Stimulated activated naive CD8-positive, alpha-beta T cell treated with anti-CD3 and anti-CD28 coated beads, Interleukin-15, Interleukin-2, amounts not matched to agents 100 ng/mL and 50 ng/mL, for 24 hours (primary cell): ENCODE data around the gene SLC9A3.

Source experiments
- H3K27ac Mint-ChIP-seq: one replicate; pipeline ENCODE4 v1.8.0; 2021; ENCODE audit warnings: mild to moderate bottlenecking, mixed read lengths
- H3K27me3 Mint-ChIP-seq: one replicate; pipeline ENCODE4 v1.8.0; 2021; ENCODE audit warnings: mixed read lengths
- H3K36me3 Mint-ChIP-seq: one replicate; pipeline ENCODE4 v1.8.0; 2021; ENCODE audit warnings: low read depth, mixed read lengths
- H3K4me1 Mint-ChIP-seq: one replicate; pipeline ENCODE4 v1.8.0; 2021; ENCODE audit warnings: low read depth, mixed read lengths
- H3K4me3 Mint-ChIP-seq: one replicate; pipeline ENCODE4 v1.8.0; 2021; ENCODE audit warnings: mild to moderate bottlenecking, mixed read lengths
- H3K9me3 Mint-ChIP-seq: one replicate; pipeline ENCODE4 v1.8.0; 2021; ENCODE audit warnings: mixed read lengths

Gene SLC9A3

DNA sequence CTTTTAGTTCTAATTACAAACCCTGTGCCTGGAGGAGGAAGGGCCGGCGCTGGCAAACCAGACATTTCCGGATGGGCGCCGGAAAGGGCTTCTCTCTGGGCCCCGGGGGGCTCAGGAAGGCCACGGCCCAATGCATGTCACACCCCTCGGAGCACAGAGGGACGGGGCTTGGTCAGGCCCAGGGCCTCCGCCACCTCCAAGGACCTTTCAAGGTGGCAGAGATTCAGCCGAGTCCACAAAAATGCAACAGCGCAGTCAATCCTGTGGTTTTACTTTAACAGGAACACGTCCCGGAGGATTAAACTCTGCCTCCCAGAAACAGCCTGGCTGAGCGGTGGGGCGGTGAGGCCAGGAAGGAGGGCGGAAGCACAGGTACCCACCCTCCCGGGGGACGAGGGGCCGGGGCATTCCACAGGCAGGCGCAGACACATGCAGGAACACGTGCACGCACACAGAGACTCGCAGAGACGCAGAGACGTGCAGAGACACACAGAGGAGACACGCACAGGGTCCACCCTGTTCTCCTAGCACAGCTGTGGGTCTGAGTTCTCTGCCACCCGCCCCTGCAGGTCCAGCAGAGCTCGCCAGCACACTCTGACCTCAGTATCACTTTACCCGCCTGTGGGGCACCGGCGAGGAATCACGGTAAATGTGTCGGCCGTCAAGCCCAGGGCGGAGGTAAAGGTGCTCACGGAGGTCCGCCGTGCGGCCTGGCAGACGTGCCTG lies 23.0 kb downstream of the SLC9A3 start:
- Mint-ChIP-seq H3K4me1 (no peaks in the 10 kb centered on the region), H3K27me3 (peaks cover 15% of the 10 kb centered on the region), H3K9me3 (no peaks in the 10 kb centered on the region), H3K27ac (no peak overlapping the region), H3K36me3 (no peaks in the 10 kb centered on the region), H3K4me3 (no peak overlapping the region)

DNA sequence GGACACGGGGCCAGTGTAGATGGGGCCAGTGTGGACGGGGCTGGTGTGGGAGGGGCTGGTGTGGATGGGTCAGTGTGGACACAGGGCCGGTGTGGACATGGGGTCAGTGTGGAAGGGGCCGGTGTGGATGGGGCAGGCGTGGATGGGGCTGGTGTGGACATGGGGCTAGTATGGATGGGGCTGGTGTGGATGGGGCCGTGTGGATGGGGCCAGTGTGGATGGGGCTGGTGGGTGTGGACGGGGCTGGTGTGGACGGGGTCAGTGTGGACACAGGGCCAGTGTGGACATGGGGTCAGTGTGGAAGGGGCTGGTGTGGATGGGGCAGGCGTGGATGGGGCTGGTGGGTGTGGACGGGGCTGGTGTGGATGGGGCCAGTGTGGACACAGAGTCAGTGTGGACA lies 23.8 kb downstream of the SLC9A3 start:
- H3K4me3 Mint-ChIP-seq = no peak overlapping the region
- H3K36me3 Mint-ChIP-seq = no peaks in the 10 kb centered on the region
- no peaks in the 10 kb centered on the region for H3K4me1 Mint-ChIP-seq
- H3K27ac Mint-ChIP-seq = no peak overlapping the region
- H3K27me3 Mint-ChIP-seq = peaks cover 15% of the 10 kb centered on the region
- no peaks in the 10 kb centered on the region for H3K9me3 Mint-ChIP-seq

DNA sequence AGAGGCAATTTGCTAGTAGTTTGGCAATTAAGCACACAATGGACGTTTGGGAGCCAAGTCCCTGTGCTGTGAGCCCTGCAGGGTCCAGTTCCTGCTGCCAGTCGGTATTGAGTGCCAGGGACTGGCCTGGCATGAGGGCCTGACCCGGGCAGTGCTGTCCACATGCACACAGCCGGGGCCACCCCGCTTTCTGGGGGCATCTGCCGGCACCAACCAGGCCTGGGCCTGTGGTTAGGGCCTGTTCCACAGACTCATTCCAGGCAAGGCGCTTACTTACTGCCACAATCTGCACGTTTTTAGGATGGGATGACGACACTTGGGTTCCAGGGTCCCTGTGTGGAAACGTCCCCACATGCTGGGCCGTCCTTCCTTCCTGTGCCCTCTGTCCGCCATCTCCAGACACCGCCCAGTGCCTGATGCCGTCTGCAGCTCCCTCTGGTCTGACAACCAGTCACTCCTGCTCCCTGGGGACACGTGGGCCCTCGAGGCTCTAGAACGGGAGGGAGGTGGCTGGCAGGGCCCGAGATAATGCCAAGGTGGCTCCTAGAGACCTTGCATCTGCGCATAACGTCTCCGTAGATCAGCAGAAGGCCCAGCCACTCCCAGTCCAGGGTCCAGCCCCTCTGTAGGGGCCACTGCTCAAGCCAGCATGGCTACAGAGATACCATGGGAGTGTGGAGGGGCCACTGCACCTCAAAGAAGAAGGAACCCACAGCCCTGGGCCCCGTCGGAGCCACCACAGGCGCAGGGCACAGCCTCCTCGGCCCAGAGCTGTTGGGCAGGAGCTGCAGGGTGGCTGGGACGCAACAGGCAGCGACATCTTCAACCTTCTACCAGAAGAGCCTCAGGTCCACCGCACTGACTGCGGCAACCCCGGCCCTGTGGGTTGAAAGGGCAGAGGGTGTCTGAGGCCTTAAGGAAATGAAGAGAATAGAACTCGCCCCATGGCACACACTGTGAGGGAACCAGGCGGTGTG lies 24.7 kb downstream of the SLC9A3 start:
- no peak overlapping the region for H3K27ac Mint-ChIP-seq
- H3K9me3 Mint-ChIP-seq = no peaks in the 10 kb centered on the region
- no peaks in the 10 kb centered on the region for H3K36me3 Mint-ChIP-seq
- no peak overlapping the region for H3K4me3 Mint-ChIP-seq
- H3K4me1 Mint-ChIP-seq = no peaks in the 10 kb centered on the region
- peaks cover 15% of the 10 kb centered on the region for H3K27me3 Mint-ChIP-seq

DNA sequence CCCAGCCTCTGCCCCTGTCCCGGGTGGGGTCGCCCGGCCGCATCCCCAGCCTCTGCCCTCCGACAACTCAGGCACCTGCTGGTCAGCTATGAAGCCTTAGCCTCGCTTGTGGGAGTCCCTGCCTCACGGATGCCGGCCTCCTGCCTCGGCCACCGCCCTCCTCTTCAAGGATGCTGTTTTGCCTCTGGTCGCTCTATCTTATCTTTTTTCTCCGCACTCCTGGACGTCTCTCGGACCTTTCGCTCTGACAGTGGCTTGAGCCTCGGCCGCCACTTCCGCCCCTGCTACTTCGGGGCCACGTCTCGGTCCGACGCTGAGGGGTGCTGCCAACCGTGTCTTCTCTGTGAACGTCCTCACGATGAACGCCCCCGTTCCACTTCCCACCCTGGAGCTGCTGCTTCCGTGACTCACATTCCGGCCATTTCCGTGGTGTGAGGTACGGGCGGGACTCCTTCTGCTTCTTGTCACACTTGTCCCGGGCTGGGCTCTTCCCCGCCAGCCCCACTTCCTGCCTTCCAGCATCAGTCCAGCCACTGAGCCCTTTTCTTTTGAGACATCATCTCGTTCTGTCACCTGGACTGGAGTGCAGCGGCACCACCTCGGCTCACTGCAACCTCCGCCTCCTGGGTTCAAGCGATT lies 26.3 kb downstream of the SLC9A3 start:
- Mint-ChIP-seq H3K4me3 (no peak overlapping the region), H3K27me3 (peaks cover 10% of the 10 kb centered on the region), H3K4me1 (no peaks in the 10 kb centered on the region), H3K36me3 (no peaks in the 10 kb centered on the region), H3K27ac (no peak overlapping the region), H3K9me3 (no peaks in the 10 kb centered on the region)

DNA sequence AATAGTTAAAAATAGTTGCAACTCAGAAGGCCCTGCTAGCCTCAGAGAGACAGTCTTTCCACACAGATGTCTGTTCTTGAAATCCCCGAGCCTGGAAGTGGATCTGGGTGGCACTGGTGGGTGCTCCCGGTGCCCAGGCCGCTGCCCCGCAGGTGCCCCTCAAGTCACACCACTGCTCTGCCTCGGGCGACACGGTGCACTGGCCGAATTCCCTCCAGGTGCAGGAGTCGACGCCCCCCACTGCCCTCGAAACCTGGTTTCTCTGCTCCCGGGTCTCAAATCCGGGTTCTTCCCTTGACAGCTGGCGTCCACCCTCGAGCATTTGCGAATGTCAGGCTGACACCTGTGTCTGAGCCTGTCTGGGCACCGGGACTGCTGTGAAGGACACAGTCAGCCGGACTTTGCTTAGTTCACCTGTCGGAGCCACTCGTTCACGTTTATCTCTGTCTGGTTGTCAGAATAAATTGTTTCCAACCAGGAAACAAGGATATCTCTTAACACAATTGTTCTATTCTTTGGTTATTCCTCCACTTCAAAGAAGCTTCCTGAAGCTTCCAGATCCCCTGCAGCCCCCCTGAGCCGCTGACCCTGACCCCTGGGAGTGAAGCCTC lies 27.1 kb downstream of the SLC9A3 start:
- no peak overlapping the region for H3K27ac Mint-ChIP-seq
- H3K27me3 Mint-ChIP-seq = peaks cover 7% of the 10 kb centered on the region
- no peaks in the 10 kb centered on the region for H3K9me3 Mint-ChIP-seq
- no peak overlapping the region for H3K4me3 Mint-ChIP-seq
- H3K36me3 Mint-ChIP-seq = no peaks in the 10 kb centered on the region
- H3K4me1 Mint-ChIP-seq = no peaks in the 10 kb centered on the region

DNA sequence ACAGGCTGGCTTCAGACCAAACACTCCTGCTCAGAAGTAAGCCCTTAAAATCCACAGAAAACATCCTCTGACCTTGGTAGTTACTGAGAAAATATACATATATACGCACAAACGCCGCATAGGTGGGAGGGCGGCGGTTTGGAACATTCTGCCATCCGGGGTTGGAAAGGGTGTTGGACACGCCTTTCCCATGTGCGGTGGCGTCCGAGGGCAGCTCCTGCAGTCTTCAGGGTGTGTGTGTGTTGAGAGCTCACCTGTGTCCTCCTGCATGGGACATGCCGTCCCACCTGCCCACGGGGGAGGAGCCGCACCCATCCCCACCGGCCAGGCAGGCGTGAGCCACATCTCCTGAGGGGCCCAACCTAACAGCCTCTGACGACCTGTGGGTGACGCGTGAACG lies 28.2 kb downstream of the SLC9A3 start:
- no peaks in the 10 kb centered on the region for H3K9me3 Mint-ChIP-seq
- no peak overlapping the region for H3K27ac Mint-ChIP-seq
- H3K27me3 Mint-ChIP-seq = peaks cover 5% of the 10 kb centered on the region
- H3K4me1 Mint-ChIP-seq = no peaks in the 10 kb centered on the region
- H3K4me3 Mint-ChIP-seq = no peak overlapping the region
- no peaks in the 10 kb centered on the region for H3K36me3 Mint-ChIP-seq

DNA sequence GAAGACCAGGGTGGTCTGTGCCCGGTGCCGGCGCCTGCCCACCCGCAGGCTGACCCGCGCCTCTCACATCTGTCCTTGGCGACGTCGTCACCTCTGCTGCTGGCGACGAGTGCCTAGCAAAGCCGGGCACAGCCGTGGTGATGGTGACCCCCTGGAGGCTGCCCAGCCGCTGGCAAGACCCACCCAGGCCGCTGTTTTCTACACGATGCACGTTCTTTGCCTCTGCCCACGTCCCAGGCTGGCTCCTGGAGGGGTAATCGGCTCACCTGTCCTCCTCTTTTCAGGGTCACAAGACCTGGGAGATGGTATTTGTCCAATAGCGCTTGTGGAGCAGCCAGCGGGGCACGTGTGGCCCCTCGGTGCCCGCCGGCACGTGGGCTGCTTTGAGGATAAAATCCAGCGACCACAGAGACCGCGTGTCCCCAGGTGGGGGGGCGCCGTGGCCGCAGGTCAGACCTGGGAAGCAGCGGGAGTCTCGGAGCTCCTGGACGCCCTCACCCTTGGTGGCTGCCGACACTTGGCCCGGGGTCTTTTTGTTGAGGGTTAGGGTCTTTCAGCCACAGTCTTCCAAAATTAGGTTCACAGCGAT lies 29.5 kb downstream of the SLC9A3 start:
- Mint-ChIP-seq H3K4me3 (no peak overlapping the region), H3K27me3 (peaks cover 5% of the 10 kb centered on the region), H3K27ac (no peak overlapping the region), H3K36me3 (no peaks in the 10 kb centered on the region), H3K9me3 (no peaks in the 10 kb centered on the region), H3K4me1 (no peaks in the 10 kb centered on the region)

DNA sequence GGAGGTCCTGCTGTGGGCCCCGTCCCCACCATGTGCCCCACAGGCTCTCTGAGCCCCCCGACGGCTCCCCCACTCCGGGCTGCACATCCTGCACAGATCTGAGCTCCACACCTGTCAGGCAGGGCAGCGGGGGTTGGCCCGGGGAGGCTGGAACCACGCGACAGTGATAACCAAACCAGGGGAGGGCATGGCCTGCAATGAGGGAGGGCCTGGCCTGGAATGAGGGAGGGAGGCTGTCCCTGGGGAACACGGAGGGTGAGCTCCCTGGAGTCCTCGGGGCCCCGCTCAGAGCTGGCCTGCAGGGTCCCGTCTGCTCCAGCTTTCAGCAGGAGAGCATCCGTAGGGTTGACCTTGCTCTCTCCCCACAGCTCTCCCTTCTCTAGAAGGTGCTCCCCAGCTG lies 30.5 kb downstream of the SLC9A3 start:
- H3K27me3 Mint-ChIP-seq = peaks cover 5% of the 10 kb centered on the region
- no peak overlapping the region for H3K27ac Mint-ChIP-seq
- no peaks in the 10 kb centered on the region for H3K36me3 Mint-ChIP-seq
- no peaks in the 10 kb centered on the region for H3K4me1 Mint-ChIP-seq
- H3K9me3 Mint-ChIP-seq = no peaks in the 10 kb centered on the region
- H3K4me3 Mint-ChIP-seq = no peak overlapping the region

DNA sequence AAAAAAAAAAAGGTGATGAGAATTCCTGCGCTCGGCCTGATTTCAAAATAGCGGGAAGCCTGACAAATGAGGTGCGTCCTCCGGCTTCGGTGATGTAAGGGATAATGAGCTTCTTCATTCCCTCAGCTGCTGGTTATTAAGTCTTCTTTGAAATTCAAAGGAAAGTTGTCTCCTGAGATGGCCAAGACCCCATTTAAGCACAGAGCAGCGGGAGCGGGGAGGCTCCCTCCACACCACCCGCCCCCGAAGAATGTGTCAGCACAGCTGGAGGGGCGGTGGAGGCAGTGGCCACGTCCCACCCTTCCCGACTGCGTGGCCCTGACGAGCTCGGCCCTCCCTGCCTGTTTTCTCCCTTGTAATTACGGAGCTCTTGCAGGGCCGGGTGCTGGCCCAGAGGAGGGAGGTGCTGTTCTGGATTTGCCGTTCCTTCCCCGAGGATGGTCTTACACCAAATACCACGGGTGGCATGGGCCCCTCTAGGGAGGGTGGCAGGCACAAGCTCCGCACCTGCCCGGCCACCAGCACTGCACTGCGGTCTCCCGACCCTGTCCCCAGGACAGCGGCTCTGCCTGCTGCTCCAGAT lies 31.0 kb downstream of the SLC9A3 start:
- Mint-ChIP-seq H3K4me1 (no peaks in the 10 kb centered on the region), H3K36me3 (no peaks in the 10 kb centered on the region), H3K27ac (no peak overlapping the region), H3K27me3 (peaks cover 3% of the 10 kb centered on the region), H3K9me3 (no peaks in the 10 kb centered on the region), H3K4me3 (no peak overlapping the region)

DNA sequence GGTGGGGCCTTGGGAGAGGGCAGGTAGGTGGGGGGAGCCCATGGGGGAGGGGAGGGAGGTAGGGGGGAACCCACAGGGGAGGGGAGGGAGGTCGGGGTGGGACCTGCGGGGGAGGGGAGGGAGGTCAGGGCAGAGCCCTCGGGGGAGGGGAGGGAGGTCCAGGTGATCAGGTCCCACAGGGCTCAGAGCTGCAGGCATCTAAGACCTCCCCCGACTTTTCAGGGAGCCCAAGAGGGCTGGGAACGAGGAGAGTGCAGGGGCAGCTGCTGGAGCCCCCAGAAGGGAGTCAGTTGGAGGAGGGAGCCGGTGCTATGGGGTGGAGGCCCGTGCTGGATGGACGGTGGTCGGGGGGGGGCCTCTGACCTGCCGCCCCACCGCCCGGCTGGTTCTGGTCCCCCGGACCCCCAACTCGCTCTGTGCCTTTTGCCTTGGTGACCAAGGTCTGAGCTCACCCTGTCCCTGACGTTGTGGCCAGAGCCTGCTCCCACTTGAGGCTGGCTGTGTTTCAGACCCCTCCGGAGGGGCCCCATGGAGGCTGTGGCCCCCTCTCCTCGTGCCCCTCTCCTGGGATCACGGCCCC lies 31.8 kb downstream of the SLC9A3 start:
- H3K27me3 Mint-ChIP-seq = no peaks in the 10 kb centered on the region
- H3K27ac Mint-ChIP-seq = no peak overlapping the region
- H3K4me3 Mint-ChIP-seq = no peak overlapping the region
- H3K36me3 Mint-ChIP-seq = no peaks in the 10 kb centered on the region
- H3K4me1 Mint-ChIP-seq = no peaks in the 10 kb centered on the region
- no peaks in the 10 kb centered on the region for H3K9me3 Mint-ChIP-seq

DNA sequence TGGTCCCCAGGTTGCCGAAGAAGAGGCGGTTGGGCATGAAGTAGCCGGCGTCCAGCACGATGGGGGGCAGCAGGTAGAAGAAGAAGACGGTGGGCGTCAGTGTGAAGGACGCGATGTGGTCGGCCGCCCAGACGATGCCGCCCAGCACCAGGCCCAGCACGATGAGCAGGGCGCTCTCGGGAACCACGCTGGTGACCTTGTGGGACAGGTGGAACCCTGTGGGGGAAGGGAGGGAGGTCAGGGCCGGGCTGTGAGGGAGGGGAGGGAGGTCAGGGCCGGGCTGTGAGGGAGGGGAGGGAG lies 32.4 kb downstream of the SLC9A3 start:
- Mint-ChIP-seq H3K27ac (no peak overlapping the region), H3K9me3 (no peaks in the 10 kb centered on the region), H3K4me1 (no peaks in the 10 kb centered on the region), H3K4me3 (no peak overlapping the region), H3K27me3 (no peaks in the 10 kb centered on the region), H3K36me3 (no peaks in the 10 kb centered on the region)

DNA sequence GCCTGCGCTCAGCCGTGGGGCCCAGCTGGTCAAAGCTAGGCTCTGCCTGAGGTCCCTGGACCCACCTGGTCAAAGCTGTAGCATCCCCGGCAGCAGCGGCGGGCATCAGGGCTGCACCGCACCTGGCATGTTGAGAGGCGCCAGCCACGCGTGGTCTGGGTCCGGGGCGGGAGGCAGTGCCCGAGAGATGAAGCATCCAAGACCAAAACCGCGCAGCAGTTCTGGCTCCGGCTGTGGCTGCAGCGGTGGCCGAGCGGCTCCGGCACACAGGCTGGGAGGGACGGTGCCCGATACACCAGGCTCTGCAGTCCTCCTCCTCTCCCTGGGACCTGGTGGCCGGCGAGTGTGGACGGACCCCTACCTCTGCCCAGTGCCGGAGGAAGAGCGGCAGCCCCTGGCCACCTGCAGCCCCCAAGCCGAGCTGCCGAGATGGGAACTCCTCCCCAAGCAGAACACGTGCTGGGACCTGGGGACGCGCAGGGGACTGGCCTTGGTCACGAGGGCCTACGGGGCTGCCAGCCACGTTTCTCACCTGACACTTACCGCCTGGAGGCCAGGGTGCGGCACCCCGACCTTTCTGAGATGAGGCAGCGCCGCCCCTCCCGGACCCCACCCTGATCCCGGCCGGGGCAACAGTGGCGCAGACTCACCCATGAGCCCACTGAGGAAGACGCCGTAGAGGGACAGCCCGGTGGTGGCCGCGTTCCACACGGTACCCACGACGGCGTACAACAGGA lies 33.0 kb downstream of the SLC9A3 start:
- H3K27me3 Mint-ChIP-seq = no peaks in the 10 kb centered on the region
- no peaks in the 10 kb centered on the region for H3K9me3 Mint-ChIP-seq
- peaks cover 3% of the 10 kb centered on the region for H3K4me1 Mint-ChIP-seq
- no peak overlapping the region for H3K4me3 Mint-ChIP-seq
- no peaks in the 10 kb centered on the region for H3K36me3 Mint-ChIP-seq
- H3K27ac Mint-ChIP-seq = no peak overlapping the region

DNA sequence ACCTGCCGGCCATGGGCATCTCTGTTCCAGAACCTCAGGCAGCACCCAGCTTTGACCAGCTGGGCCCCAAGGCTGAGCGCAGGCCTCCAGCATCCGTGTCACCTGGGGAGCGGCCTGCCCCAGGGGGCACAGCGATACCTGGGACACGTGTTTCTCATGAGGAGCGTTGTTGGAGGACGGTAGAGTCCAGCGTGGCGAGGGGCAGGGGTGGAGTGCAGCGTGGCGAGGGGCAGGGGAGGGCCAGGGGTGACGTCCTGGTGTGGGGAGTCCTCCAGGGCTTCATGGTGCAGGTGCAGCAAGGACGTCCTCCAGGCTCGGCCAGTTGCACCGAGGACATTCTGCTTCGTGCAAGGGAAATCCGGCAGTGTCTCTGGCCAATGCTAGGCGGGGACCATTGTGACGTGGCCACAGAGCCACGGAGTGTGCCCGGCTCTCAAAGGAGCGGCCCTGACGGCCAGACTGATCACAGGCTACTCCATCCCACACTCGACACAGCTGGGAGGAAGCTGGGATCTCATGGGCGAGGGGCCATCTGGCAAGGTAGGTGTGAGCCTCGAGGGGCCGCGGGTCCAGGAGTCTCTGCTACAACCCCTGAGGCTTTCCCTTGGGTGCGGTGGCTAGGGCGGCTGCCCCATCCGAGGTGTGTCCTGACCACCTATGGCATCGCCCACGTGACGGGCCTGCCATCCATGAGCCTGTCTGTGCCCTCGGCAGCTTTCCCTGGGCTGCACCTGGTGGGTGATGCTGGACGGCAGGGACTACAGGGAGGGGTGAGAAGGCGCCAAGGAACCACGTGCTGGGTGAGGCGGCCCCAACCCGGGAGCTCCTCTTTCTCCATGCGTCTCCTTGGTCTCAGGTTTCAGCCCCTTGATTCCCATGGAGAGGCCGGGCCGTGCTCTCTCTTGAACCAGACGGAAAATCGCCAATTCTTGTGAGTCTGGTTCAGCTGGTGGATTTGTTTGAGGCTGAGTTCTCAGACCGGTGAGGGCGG lies 33.8 kb downstream of the SLC9A3 start:
- H3K4me3 Mint-ChIP-seq = no peak overlapping the region
- no peaks in the 10 kb centered on the region for H3K9me3 Mint-ChIP-seq
- H3K27me3 Mint-ChIP-seq = no peaks in the 10 kb centered on the region
- no peak overlapping the region for H3K27ac Mint-ChIP-seq
- no peaks in the 10 kb centered on the region for H3K36me3 Mint-ChIP-seq
- peaks cover 4% of the 10 kb centered on the region for H3K4me1 Mint-ChIP-seq
